ENCODE data around the gene PRKCI.

GRCh38 chr3:170274641-170275040, 52.4 kb downstream of the PRKCI start:
- TF ChIP-seq CEBPB (IDR thresholded peaks at IDR 0.05) (no peak), EGR1 (IDR thresholded peaks at IDR 0.05) (no peak), USF1 (IDR thresholded peaks at IDR 0.05) (no peak), REST (IDR thresholded peaks at IDR 0.05; ENCODE audit: low read depth) (no peak)

Measured in Ishikawa (cell line).